A673 (cell line): ENCODE data around the gene COX11. TPM values are rescaled to one million over a fixed set of nuclear protein-coding genes. Genes with fewer than 3 reads are reported as not detected.

Experiments
- BruUV-seq: library from RNA; stranded (reverse); fragments of 400-500 nt; replicated peaks from 2 replicates; lab custom pipeline; 2021; lab: Mats Ljungman, UMichigan
- CTCF ChIA-PET: fragments of 300-600 bp; sonication (Branson Sonifier 250); formaldehyde crosslinking; loops from one replicate; lab custom pipeline; 2022; ENCODE audit warnings: antibody characterized with exemption; lab: Charles Lee
- POLR2A ChIA-PET: fragments of 300-600 bp; sonication (Branson Sonifier 250); formaldehyde crosslinking; loops from one replicate; lab custom pipeline; 2022; ENCODE audit warnings: antibody characterized with exemption; ENCODE audit not compliant: low non-redundant PET; lab: Charles Lee
- DNase-seq: peaks from one replicate; pipeline ENCODE4 v3.0.0-alpha.2; 2015; ENCODE audit warnings: low spot score
- H3K27ac ChIP-seq: fragments of 200-600 bp; sonication (generic); 2 replicates; pipeline ENCODE4 v1.5.1; 2016; ENCODE audit warnings: mixed run types, low read depth, mild to moderate bottlenecking, mixed read lengths, antibody characterized with exemption, low read length; ENCODE audit not compliant: poor library complexity, severe bottlenecking
- H3K27me3 ChIP-seq: fragments of 200-600 bp; sonication (generic); replicated peaks from 2 replicates; pipeline ENCODE4 v1.6.1; 2017; ENCODE audit warnings: mixed run types, low read depth, mild to moderate bottlenecking, mixed read lengths, antibody characterized with exemption, low read length; ENCODE audit not compliant: insufficient read depth, poor library complexity
- H3K36me3 ChIP-seq: fragments of 200-600 bp; sonication (generic); 2 replicates; pipeline ENCODE4 v1.6.1; 2016; ENCODE audit warnings: mixed run types, mild to moderate bottlenecking, mixed read lengths, antibody characterized with exemption, low read length; ENCODE audit not compliant: insufficient read depth, poor library complexity, severe bottlenecking
- H3K4me1 ChIP-seq: fragments of 200-600 bp; sonication (generic); 2 replicates; pipeline ENCODE4 v1.6.1; 2017; ENCODE audit warnings: mixed run types, mild to moderate bottlenecking, mixed read lengths, antibody characterized with exemption, low read length; ENCODE audit not compliant: insufficient read depth, poor library complexity, severe bottlenecking
- H3K4me3 ChIP-seq: fragments of 200-600 bp; sonication (generic); 2 replicates; pipeline ENCODE4 v1.5.1; 2016; ENCODE audit warnings: low read depth, mixed run types, mild to moderate bottlenecking, mixed read lengths, low read length; ENCODE audit not compliant: poor library complexity, severe bottlenecking
- H3K9me3 ChIP-seq: fragments of 200-600 bp; sonication (generic); 2 replicates; pipeline ENCODE4 v1.6.1; 2016; ENCODE audit warnings: mixed run types, low read depth, mild to moderate bottlenecking, mixed read lengths, antibody characterized with exemption, low read length; ENCODE audit not compliant: poor library complexity, severe bottlenecking
- CTCF ChIP-seq: fragments of 300-800, 200-600 bp; sonication (generic); conservative IDR thresholded peaks from 2 replicates; pipeline ENCODE4 v1.5.1; 2017; ENCODE audit warnings: low read depth, mild to moderate bottlenecking, antibody characterized with exemption, low read length, moderate library complexity, mixed read lengths
- EZH2 ChIP-seq: fragments of 200-600 bp; sonication (generic); IDR thresholded peaks from 2 replicates; pipeline ENCODE4 v1.6.1; 2017; ENCODE audit warnings: borderline replicate concordance, low read depth, mild to moderate bottlenecking, mixed read lengths, antibody characterized with exemption, low read length; ENCODE audit not compliant: poor library complexity, severe bottlenecking
- intact Hi-C: fragments of 100-400 bp; cut with micrococcal nuclease; formaldehyde crosslinking; loops from one replicate; pipeline ENCODE4 v1.10.0; 2022; ENCODE audit not compliant: unreplicated experiment
- total RNA-seq: library from RNA; stranded (reverse); gene quantifications from 2 replicates; pipeline ENCODE4 v1.2.3, GENCODE V29; 2021

The COX11 gene
- total RNA-seq, 1 experiment from 2014 or later, result 109 TPM

- no peak for DNase-seq
- TF ChIP-seq CTCF, result no peak
- TF ChIP-seq EZH2, result no peak
- peaks cover 4% of the 10 kb centered on the region for H3K36me3 ChIP-seq
- ChIA-PET POLR2A (interaction anchor here (0.6 kb wide), 1 partner anchor 10 kb away, joined by 3 read pairs; no protein-coding TSS in a partner anchor), CTCF (no interaction called here)
- intact Hi-C loops, result no loop called here
- no peaks in the 10 kb centered on the region for H3K9me3 ChIP-seq
- no peaks in the 10 kb centered on the region for H3K27me3 ChIP-seq
- H3K4me3 ChIP-seq, result no peak overlapping the region
- H3K4me1 ChIP-seq, result no peaks in the 10 kb centered on the region
- no TSS peak for BruUV-seq
- no peak overlapping the region for H3K27ac ChIP-seq
These were observed 34.0 kb upstream of the COX11 start for GRCh38 chr17:55002458-55002857.

DNA sequence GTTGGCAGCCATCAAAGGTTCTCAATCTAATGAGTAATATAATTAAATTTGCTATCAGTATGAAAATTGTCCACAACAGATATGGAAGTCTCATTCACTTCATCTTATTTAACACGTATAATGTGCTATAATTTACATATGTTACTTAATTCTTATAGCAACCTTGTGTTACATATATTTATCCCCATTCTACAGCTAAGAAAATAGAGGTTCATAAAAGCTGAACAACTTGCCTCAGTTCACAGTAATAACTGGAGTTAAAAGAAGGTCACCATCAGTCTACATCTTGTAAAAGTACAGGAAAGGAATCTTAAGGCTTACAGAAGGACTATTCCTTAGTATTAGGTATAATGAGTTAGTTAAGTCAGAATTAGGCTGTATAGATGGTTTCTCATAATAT lies 28.0 kb upstream of the COX11 start:
- Histone ChIP-seq H3K27me3 (no peaks in the 10 kb centered on the region), H3K9me3 (no peaks in the 10 kb centered on the region), H3K4me1 (no peaks in the 10 kb centered on the region), H3K36me3 (peaks cover 4% of the 10 kb centered on the region), H3K27ac (no peak overlapping the region), H3K4me3 (no peak overlapping the region)
- intact Hi-C loops, result no loop called here
- ChIA-PET CTCF (no interaction called here), POLR2A (no interaction called here)
- no peak for DNase-seq
- TF ChIP-seq CTCF (no peak), EZH2 (no peak)
- BruUV-seq, result no TSS peak

DNA sequence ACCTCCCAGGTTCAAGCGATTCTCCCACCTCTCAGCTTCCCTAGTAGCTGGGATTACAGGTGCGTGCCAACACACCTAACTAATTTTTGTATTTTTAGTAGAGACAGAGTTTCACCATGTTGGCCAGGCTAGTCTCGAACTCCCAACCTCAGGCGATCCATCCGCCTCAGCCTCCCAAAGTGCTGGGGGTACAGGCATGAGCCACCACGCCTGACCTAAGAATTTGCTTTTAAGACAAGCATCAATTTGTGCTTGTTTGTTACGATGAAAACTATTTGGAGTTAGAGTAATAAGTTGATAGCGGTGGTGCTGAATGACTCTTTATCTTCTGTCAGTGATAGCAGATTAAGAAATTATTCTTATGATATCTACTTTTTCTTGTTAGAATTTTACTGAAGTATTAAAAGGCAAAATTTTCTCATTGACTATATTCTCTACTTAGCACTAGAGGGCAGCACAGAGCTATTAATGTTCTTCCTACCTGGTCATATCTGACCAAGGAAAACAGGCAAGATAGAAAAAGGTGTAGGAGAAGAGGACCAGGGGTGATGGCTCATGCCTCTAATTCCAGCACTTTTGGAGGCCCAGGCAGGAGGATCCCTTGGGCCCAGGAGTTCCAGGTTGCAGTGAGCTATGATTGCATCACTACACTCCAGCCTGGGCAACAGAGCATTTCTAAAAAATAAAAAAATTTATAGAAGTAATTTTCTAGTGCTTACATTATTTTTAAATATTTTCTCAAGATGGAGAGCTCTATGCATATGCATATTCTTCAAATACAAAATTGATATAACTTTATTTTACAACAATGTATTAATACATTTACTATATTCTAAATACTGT lies 24.6 kb upstream of the COX11 start:
- peak; percentile 80 for TF ChIP-seq CTCF
- TF ChIP-seq EZH2, result no peak
- H3K4me1 ChIP-seq, result no peaks in the 10 kb centered on the region
- H3K27ac ChIP-seq, result no peak overlapping the region
- intact Hi-C loops, result loop anchor here (1.0 to 5.0 kb wide), 4 partner anchors 215 to 519 kb away; partner anchors contain the start of gene SMIM36
- POLR2A ChIA-PET, result interaction anchor here (0.6 to 0.7 kb wide), 2 partner anchors 10 to 331 kb away, joined by 3 to 6 read pairs; no protein-coding TSS in a partner anchor
- CTCF ChIA-PET, result interaction anchor here (0.6 to 1.5 kb wide), 6 partner anchors 14 to 534 kb away, joined by 3 to 10 read pairs (median 5); no protein-coding TSS in a partner anchor
- no TSS peak for BruUV-seq
- no peaks in the 10 kb centered on the region for H3K9me3 ChIP-seq
- H3K36me3 ChIP-seq, result no peaks in the 10 kb centered on the region
- DNase-seq, result peak; percentile 74
- no peak overlapping the region for H3K4me3 ChIP-seq
- no peaks in the 10 kb centered on the region for H3K27me3 ChIP-seq
